Motor neuron (in vitro differentiated cells): Measurements from ENCODE around the gene LGALSL. TPM values are rescaled to one million over a fixed set of nuclear protein-coding genes. Genes with fewer than 3 reads are reported as not detected.

Source experiments
- ATAC-seq, 8 experiments: fragments of 200-7000 bp; cut with Tn5 transposase; replicated peaks in 6 of 8; 2 replicates each; pipeline ENCODE4 v1.8.0; 2021; ENCODE audit warnings: mild to moderate bottlenecking in 8 of 8, moderate library complexity in 8 of 8
- H3K27ac ChIP-seq, 2 donors: fragments of 250-450 bp; sonication (Bioruptor Pico); 2 replicates each; pipeline ENCODE4 v1.9.0; 2021; ENCODE audit warnings: antibody characterized with exemption in 2 of 2, mild to moderate bottlenecking in 2 of 2, moderate library complexity in 1 of 2
- H3K4me1 ChIP-seq, 2 donors: fragments of 250-450 bp; sonication (Bioruptor Pico); replicated peaks in 1 of 2; 2 replicates each; pipeline ENCODE4 v1.6.1; 2021; ENCODE audit warnings: antibody characterized with exemption in 2 of 2, mild to moderate bottlenecking in 2 of 2, moderate library complexity in 1 of 2
- H3K4me3 ChIP-seq, 5 donors: fragments of 250-450 bp; sonication (Bioruptor Pico); 2 replicates each; pipeline ENCODE4 v1.9.0; 2021; ENCODE audit warnings: antibody characterized with exemption in 5 of 5, mild to moderate bottlenecking in 5 of 5, moderate library complexity in 4 of 5
- WGBS, 10 experiments: fragments of 450-650 bp; shearing (Covaris generic); methylation state at CpG; one replicate each; pipeline ENCODE4 v1.0.0; 2022; 5-methylcytosine and 5-hydroxymethylcytosine counted together
- in situ Hi-C, 9 experiments: fragments of 400-800 bp; cut with MboI; loops; one replicate each; pipeline ENCODE4 v1.15.0; 2021; ENCODE audit warnings: low sequenced_read_pairs in 9 of 9, low pct_unique_long_range_greater_than_20kb in 2 of 9; ENCODE audit not compliant: unreplicated experiment in 9 of 9
- total RNA-seq, 8 experiments: library from RNA; unstranded; fragments of 300-600 nt; gene quantifications; 2 replicates each; pipeline versions ENCODE4 v1.2.3 to v1.2.4, GENCODE V29; 2022

LGALSL gene
- total RNA-seq, 8 experiments from 2014 or later = 7.3 to 19.1 (median 15.3) TPM

- 20 to 100% (median 59%) methylated on average over 1 to 6 of the region's 6 CpGs; no CpG with 5 or more reads in 2 of the 10 experiments for WGBS, 10 experiments
- Histone ChIP-seq H3K4me1 (peaks cover 11% of the 10 kb centered on the region in 2 donors), H3K4me3 (no peak overlapping the region), H3K27ac (peak overlapping the region in 1 of 2 donors; percentile 37)
- in situ Hi-C loops = no loop called here
- ATAC-seq = peak in 3 of 8 experiments; percentile 78 to 89 (median 81)
Measured at GRCh38 chr2:64466478-64467085, 12.6 kb downstream of the LGALSL start.

GRCh38 chr2:64467096-64467843 lies 13.3 kb downstream of the LGALSL start:
- in situ Hi-C loops = no loop called here
- Histone ChIP-seq H3K4me3 (no peak overlapping the region), H3K4me1 (peaks cover 4 to 11% of the 10 kb centered on the region in 2 donors), H3K27ac (peak overlapping the region in 1 of 2 donors; percentile 37)
- ATAC-seq = peak in 2 of 8 experiments; percentile 14
- 40 to 100% (median 80%) methylated on average over 1 to 5 of the region's 8 CpGs; no CpG with 5 or more reads in 2 of the 10 experiments for WGBS, 10 experiments

DNA sequence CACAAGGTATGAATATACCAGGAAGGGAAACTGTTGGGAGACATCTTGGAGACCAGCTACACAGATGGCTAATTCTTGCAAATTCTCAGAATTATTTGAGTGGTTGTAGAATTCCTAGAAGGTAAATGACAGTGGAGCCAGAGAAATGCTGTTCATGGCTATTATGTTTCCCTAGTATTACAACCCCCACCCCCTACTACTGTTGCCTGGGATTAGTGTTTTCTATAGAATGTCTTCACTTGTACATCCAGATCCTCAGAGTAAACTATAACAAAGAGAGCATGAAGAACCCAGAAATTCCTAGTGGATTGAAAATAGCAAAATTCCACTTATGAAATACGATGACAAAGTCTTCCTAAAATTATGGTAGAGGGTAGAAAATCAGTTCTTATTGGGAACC lies 15.3 kb downstream of the LGALSL start:
- peaks cover 0 to 5% of the 10 kb centered on the region in 2 donors for H3K4me1 ChIP-seq
- in situ Hi-C loops = no loop called here
- 17 to 100% (median 84%) methylated on average over 1 of the region's 1 CpG; no CpG with 5 or more reads in 2 of the 10 experiments for WGBS, 10 experiments
- no peak overlapping the region for H3K4me3 ChIP-seq
- H3K27ac ChIP-seq = no peak overlapping the region
- ATAC-seq = no peak

- Histone ChIP-seq H3K27ac (no peak overlapping the region), H3K4me1 (peaks cover 0 to 5% of the 10 kb centered on the region in 2 donors), H3K4me3 (no peak overlapping the region)
- in situ Hi-C loops = no loop called here
- 28 to 100% (median 59%) methylated on average over 1 to 3 of the region's 3 CpGs; no CpG with 5 or more reads in 3 of the 10 experiments for WGBS, 10 experiments
- ATAC-seq = no peak
Measured at GRCh38 chr2:64470071-64470470, 16.1 kb downstream of the LGALSL start.

DNA sequence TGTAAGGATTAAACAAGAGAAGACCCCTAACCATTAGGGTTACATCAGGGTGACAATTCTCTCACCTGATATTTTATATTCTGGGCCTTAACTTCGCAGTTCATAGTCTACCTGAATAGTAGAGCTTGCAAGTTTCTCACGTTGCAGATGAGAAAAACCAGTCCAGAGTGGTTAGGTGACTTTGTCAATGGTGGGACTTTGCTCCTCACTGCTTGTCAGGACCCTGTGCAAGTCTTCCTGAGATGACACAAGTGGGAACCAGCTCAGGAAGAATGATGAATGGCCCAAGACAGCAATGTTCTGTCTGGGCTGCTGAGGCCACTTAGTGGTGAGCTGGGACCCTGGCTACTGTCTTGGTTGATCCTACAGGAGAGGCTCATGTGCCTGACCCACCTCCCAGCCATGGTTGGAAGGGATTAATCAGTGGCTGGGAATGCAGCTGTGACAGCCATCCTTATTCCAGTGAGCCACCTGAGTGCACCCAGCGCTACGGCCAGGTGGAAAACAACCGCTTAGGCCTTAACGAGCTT lies 16.9 kb downstream of the LGALSL start:
- 83 to 100% (median 89%) methylated on average over 1 to 6 of the region's 6 CpGs; no CpG with 5 or more reads in 4 of the 10 experiments for whole genome bisulfite sequencing, 10 experiments
- H3K4me1 ChIP-seq = peaks cover 0 to 5% of the 10 kb centered on the region in 2 donors
- no peak overlapping the region for H3K4me3 ChIP-seq
- in situ Hi-C loops = no loop called here
- ATAC-seq = peak in 1 of 8 experiments; percentile 27
- H3K27ac ChIP-seq = no peak overlapping the region

- no peak for ATAC-seq
- in situ Hi-C loops = no loop called here
- Histone ChIP-seq H3K27ac (no peak overlapping the region), H3K4me1 (peaks cover 0 to 5% of the 10 kb centered on the region in 2 donors), H3K4me3 (no peak overlapping the region)
- WGBS, 10 experiments = 49 to 97% (median 77%) methylated on average over 1 to 4 of the region's 4 CpGs; no CpG with 5 or more reads in 4 of the 10 experiments
Measured at GRCh38 chr2:64471600-64471999, 17.6 kb downstream of the LGALSL start.

GRCh38 chr2:64472881-64473280 lies 18.9 kb downstream of the LGALSL start:
- Histone ChIP-seq H3K4me1 (no peaks in the 10 kb centered on the region), H3K4me3 (no peak overlapping the region), H3K27ac (no peak overlapping the region)
- in situ Hi-C loops = no loop called here
- ATAC-seq = no peak
- WGBS, 10 experiments = 0 to 86% (median 74%) methylated on average over 1 to 3 of the region's 3 CpGs; no CpG with 5 or more reads in 2 of the 10 experiments

DNA sequence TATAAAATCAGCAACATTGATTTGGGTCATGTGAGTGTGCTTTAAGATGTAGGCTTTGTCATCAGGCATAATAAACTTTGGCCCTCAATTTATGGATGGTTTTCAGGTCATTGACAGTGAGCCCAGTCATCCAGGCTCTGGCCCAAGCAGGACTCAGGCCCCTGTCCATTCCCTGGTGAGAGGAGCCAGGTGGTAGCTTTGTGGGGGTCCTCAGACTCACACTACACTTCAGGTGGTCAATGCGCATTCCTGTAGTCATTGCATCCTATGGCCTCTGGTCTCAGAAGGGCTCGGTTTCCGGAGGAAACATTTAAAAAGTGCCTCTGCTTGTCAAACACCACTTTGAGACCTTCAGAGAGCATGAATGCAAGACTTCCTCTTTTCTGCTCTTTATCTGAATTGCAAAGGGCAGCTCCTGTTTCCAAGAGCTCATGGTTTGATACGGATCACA lies 20.2 kb downstream of the LGALSL start:
- no peaks in the 10 kb centered on the region for H3K4me1 ChIP-seq
- peak in 1 of 8 experiments; percentile 31 for ATAC-seq
- no peak overlapping the region for H3K27ac ChIP-seq
- 33 to 100% (median 87%) methylated on average over 1 to 4 of the region's 4 CpGs; no CpG with 5 or more reads in 3 of the 10 experiments for WGBS, 10 experiments
- in situ Hi-C loops = no loop called here
- no peak overlapping the region for H3K4me3 ChIP-seq

- WGBS, 10 experiments = 20 to 100% (median 53%) methylated on average over 1 of the region's 1 CpG; no CpG with 5 or more reads in 2 of the 10 experiments
- ATAC-seq = peak in 1 of 8 experiments; percentile 15
- in situ Hi-C loops = loop anchor here in 6 of 9 experiments (25.0 kb wide), 2 partner anchors 137 to 437 kb away; no protein-coding TSS in a partner anchor
- Histone ChIP-seq H3K4me1 (no peaks in the 10 kb centered on the region), H3K27ac (no peak overlapping the region), H3K4me3 (no peak overlapping the region)
Measured at GRCh38 chr2:64474636-64475035, 20.7 kb downstream of the LGALSL start.

GRCh38 chr2:64477037-64477436 lies 23.1 kb downstream of the LGALSL start:
- H3K4me3 ChIP-seq = no peak overlapping the region
- WGBS, 10 experiments = 17 to 100% (median 80%) methylated on average over 1 of the region's 1 CpG; no CpG with 5 or more reads in 3 of the 10 experiments
- no peak for ATAC-seq
- H3K4me1 ChIP-seq = peaks cover 0 to 3% of the 10 kb centered on the region in 2 donors
- in situ Hi-C loops = loop anchor here in 6 of 9 experiments (25.0 kb wide), 2 partner anchors 140 to 440 kb away; no protein-coding TSS in a partner anchor
- H3K27ac ChIP-seq = no peak overlapping the region

GRCh38 chr2:64477979-64478378 lies 24.0 kb downstream of the LGALSL start:
- in situ Hi-C loops = loop anchor here in 6 of 9 experiments (25.0 kb wide), 2 partner anchors 141 to 441 kb away; no protein-coding TSS in a partner anchor
- Histone ChIP-seq H3K4me1 (peaks cover 0 to 9% of the 10 kb centered on the region in 2 donors), H3K4me3 (no peak overlapping the region), H3K27ac (no peak overlapping the region)
- ATAC-seq = peak in 4 of 8 experiments; percentile 23 to 68 (median 43)
- 58 to 100% (median 84%) methylated on average over 1 to 4 of the region's 4 CpGs; no CpG with 5 or more reads in 1 of the 10 experiments for WGBS, 10 experiments

DNA sequence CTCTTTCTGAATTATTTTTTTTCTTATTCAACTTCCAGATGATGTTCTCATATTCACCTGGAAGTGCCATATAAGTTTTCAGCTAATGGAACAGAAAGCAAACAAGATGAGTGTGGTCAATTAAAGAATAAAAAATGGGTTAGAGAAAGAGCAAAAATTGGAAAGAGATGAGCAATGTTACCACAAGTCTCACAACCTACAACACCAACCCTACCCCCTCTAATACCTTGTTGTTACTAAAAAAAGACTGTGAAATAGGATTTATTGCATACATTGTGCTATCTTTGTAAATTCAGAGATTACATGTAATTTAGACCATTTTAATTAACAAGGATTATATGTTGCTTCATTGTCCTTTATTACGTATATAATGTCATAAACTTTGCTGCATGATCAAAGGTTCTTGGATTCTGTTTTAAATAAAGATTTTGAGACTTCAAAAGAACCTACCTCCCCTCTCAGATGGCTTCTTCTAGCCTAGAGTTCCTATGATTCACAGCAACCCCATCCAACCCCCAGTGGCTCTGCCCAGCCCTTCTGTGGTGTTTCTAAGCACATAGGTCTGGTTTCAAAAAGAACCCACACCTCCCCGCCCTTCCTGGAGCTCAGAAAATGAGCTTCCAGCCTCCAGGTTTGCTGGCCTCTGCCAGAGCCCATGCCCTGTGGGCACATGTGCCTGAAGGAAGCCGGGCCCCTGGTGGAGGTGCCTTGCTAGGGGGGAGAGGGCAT lies 24.7 kb downstream of the LGALSL start:
- peak in 1 of 8 experiments; percentile 37 for ATAC-seq
- in situ Hi-C loops = loop anchor here in 6 of 9 experiments (25.0 kb wide), 2 partner anchors 141 to 441 kb away; no protein-coding TSS in a partner anchor
- Histone ChIP-seq H3K4me3 (no peak overlapping the region), H3K4me1 (peaks cover 0 to 9% of the 10 kb centered on the region in 2 donors), H3K27ac (no peak overlapping the region)
- WGBS, 10 experiments = 80 to 100% (median 98%) methylated on average over 1 to 3 of the region's 3 CpGs; no CpG with 5 or more reads in 2 of the 10 experiments
